SK-N-MC (cell line): ENCODE measurements around the gene COASY.
A peak's percentile ranks its signal among the peaks of the same experiment; 100 is the strongest.

Experiments used
- DNase-seq: peaks from one replicate; pipeline ENCODE4 v3.0.0-alpha.2; 2011; ENCODE audit warnings: low read depth, low spot score
- H3K27ac ChIP-seq: fragments of 200-600 bp; sonication (generic); 2 replicates; pipeline ENCODE4 v1.5.1; 2016; ENCODE audit warnings: mixed run types
- H3K36me3 ChIP-seq: fragments of 200-600 bp; sonication (generic); 2 replicates; pipeline ENCODE4 v1.6.1; 2017; ENCODE audit warnings: antibody characterized with exemption, low read length, mixed read lengths; ENCODE audit not compliant: insufficient read depth
- H3K4me3 ChIP-seq: fragments of 200-600 bp; sonication (generic); 2 replicates; pipeline ENCODE4 v1.5.1; 2016
- H3K9ac ChIP-seq: fragments of 200-600 bp; sonication (generic); 2 replicates; pipeline ENCODE4 v1.8.0; 2017; ENCODE audit warnings: mixed run types, mixed read lengths; ENCODE audit not compliant: insufficient read length
- H3K9me3 ChIP-seq: fragments of 200-600 bp; sonication (generic); 2 replicates; pipeline ENCODE4 v1.6.1; 2017; ENCODE audit warnings: low read depth, mild to moderate bottlenecking, antibody characterized with exemption, low read length, moderate library complexity, mixed read lengths
- EZH2 ChIP-seq: fragments of 200-600 bp; sonication (generic); IDR thresholded peaks from one replicate; pipeline ENCODE4 v1.6.1; 2017; ENCODE audit warnings: antibody characterized with exemption
- FOXP2 ChIP-seq: optimal IDR thresholded peaks from 2 replicates; pipeline ENCODE3; 2011; ENCODE audit warnings: mild to moderate bottlenecking, moderate library complexity; ENCODE audit not compliant: insufficient read depth; ENCODE audit errors: extremely low read length, control extremely low read depth
- POLR2AphosphoS5 ChIP-seq: IDR thresholded peaks from 2 replicates; pipeline ENCODE4 v1.6.1; 2012; ENCODE audit warnings: mild to moderate bottlenecking, low read depth, low read length, borderline replicate concordance

The COASY gene

GRCh38 chr17:42564815-42565522 lies 3.0 kb downstream of the COASY start:
- Histone ChIP-seq H3K9me3 (no peaks in the 10 kb centered on the region), H3K9ac (no peak overlapping the region), H3K4me3 (no peak overlapping the region), H3K36me3 (peaks cover 41% of the 10 kb centered on the region), H3K27ac (no peak overlapping the region)
- DNase-seq: no peak
- TF ChIP-seq FOXP2 (no peak), EZH2 (no peak), POLR2AphosphoS5 (no peak)

DNA sequence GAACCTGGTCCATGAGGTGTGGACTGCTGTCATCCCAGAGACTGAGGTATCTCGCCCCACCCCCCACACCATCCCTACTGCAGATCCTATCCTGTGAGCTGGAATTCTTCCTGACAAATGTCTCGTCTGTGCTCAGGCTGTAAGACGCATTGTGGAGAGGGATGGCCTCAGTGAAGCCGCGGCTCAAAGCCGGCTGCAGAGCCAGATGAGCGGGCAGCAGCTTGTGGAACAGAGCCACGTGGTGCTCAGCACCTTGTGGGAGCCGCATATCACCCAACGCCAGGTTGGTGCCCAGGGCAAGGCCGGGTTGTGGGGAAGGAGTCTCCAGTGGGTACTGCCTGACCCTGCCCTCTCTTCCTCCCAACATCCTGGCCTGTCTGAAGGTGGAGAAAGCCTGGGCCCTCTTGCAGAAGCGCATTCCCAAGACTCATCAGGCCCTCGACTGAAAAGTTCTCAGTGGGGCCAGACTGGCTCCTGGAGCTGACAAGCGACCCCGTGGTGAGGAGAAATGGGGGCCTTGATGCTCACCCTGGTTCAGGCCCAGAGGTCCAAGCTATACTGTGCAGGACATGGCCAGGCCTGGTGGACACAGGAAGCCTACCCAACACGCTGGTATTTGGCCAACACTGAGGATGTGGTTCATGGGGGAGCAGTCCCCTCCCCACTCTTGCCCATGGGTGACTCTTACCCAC lies 3.7 kb downstream of the COASY start:
- TF ChIP-seq EZH2: no peak
- TF ChIP-seq FOXP2: no peak
- TF ChIP-seq POLR2AphosphoS5: no peak
- no peak for DNase-seq
- no peak overlapping the region; the same call in 1 of the 2 replicates for H3K4me3 ChIP-seq
- peak overlapping the region; percentile 88 for H3K27ac ChIP-seq
- H3K9ac ChIP-seq: no peak overlapping the region
- H3K9me3 ChIP-seq: no peaks in the 10 kb centered on the region
- peaks cover 48% of the 10 kb centered on the region for H3K36me3 ChIP-seq

DNA sequence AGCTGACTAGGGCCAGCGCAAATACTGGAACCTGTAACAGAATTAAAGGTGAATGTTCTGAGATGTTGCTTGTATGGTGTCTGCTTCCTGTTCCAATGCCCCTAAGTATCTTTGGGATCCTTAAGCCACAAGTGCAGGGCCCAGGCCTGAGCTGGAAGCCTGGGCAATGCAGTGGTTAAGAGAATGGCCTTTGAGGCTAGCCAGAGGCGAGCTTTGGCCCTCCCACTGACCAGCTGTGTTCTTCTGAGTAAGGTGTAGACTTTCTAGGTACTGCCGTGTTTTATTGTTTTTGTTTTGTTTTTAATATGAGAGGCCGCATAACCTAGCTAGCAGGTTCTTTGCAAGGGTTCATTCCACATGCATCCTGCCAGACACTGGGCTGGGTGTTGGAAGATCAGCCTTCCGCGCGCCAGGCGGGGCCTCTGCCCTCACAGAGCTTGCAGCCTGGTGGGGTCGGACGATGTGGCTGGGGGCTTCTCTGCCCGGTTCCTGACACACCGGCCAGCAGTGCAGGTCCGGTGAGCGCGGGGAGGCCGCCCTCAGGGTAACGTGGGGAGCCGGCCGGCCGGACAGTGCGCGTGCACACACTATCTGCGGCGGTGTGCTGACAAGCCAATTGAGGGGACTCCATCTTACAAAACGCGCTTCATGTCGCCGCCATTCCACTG lies 4.4 kb downstream of the COASY start:
- Histone ChIP-seq H3K36me3 (peaks cover 53% of the 10 kb centered on the region), H3K4me3 (peak overlapping the region; percentile 94), H3K9me3 (no peaks in the 10 kb centered on the region), H3K27ac (peak overlapping the region; percentile 88), H3K9ac (peak overlapping the region; percentile 63)
- DNase-seq: no peak
- TF ChIP-seq POLR2AphosphoS5 (no peak), FOXP2 (no peak), EZH2 (no peak)

GRCh38 chr17:42566883-42567573 lies 5.1 kb downstream of the COASY start, which contains the start of gene MLX:
TSS of gene MLX (plus strand) at chr17:42567100. CDS start at chr17:42567125, 25 bp downstream.
- TF ChIP-seq FOXP2: no peak
- peak; percentile 68; the same call in 1 of the 2 replicates for TF ChIP-seq POLR2AphosphoS5
- Histone ChIP-seq H3K36me3 (peaks cover 60% of the 10 kb centered on the region), H3K9me3 (no peaks in the 10 kb centered on the region), H3K9ac (peak within 1 kb of the TSS; percentile 73), H3K27ac (peak within 1 kb of the TSS; percentile 88), H3K4me3 (peak within 1 kb of the TSS; percentile 94)
- peak; percentile 40 for DNase-seq

GRCh38 chr17:42568341-42569111 lies 6.6 kb downstream of the COASY start:
- DNase-seq: no peak
- no peak for TF ChIP-seq EZH2
- TF ChIP-seq POLR2AphosphoS5: no peak
- TF ChIP-seq FOXP2: no peak
- H3K36me3 ChIP-seq: peaks cover 74% of the 10 kb centered on the region
- no peaks in the 10 kb centered on the region for H3K9me3 ChIP-seq
- H3K27ac ChIP-seq: no peak overlapping the region
- H3K9ac ChIP-seq: no peak overlapping the region
- H3K4me3 ChIP-seq: no peak overlapping the region

DNA sequence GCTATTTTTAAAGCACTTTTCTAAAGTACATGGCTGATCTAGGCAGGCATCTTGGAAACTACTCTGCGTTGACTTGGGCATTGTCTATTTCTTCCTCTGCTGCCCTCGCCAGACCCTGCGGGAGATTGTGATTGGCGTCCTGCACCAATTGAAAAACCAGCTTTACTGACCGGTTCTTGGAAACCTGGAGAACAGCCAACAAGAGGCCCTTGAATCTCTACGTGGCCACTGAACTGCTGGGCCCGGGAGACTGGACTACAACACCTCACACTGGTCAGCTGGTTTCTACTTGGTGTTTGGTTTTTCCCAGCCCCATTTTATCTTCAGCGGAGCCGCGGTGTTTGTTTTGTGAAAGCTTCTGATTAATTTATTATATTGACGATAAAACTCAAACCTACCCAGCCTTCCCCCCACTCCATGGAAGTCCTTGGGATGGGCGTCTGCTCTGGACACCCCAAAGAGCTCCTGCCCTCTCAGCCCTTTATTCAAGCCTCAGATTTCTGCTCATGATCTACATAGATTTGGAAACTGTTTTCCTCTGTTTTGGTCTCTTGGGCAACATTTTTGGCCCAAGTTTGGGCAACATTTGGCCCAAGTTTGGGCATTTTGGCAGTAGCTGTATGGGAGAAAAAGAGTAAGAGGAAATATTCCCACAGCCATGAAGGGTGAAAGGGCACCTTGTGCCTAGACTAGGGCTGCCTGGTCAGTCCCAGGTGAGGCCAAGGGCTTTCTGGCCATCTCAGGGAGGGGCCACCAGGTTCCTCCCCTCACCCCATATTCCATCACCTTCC lies 9.7 kb downstream of the COASY start:
- peaks cover 71% of the 10 kb centered on the region for H3K36me3 ChIP-seq

DNA sequence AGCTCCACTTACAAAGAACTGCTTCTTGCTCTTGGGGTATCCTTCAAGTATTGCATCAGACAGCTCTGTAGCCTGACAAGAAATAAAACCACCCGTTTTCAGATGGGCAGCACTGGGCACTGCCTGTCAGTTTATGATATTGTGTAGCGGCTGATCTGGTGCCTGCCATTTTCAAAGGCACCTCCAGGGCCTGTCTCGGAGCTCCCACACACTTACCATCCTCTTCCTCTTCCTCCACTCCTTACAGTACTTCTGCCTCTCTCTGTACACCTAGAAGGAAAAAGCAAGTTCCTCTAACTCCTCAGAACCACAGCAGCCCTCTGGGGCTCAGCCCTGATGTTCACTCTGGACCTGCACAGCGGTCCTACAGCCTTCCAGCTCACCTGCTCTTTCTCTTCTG lies 11.1 kb downstream of the COASY start:
- TF ChIP-seq FOXP2 (no peak), POLR2AphosphoS5 (no peak), EZH2 (no peak)
- H3K36me3 ChIP-seq: peaks cover 71% of the 10 kb centered on the region
- peak overlapping the region; percentile 47; the same call in 1 of the 2 replicates for H3K27ac ChIP-seq
- no peak for DNase-seq
- no peaks in the 10 kb centered on the region for H3K9me3 ChIP-seq
- H3K9ac ChIP-seq: no peak overlapping the region
- no peak overlapping the region for H3K4me3 ChIP-seq

More for the DNA sequence above, 9.7 kb downstream of the COASY start:
- TF ChIP-seq POLR2AphosphoS5 (no peak), EZH2 (no peak), FOXP2 (no peak)
- H3K9me3 ChIP-seq: no peaks in the 10 kb centered on the region
- H3K4me3 ChIP-seq: no peak overlapping the region
- DNase-seq: no peak
- H3K9ac ChIP-seq: no peak overlapping the region
- H3K27ac ChIP-seq: no peak overlapping the region

- no peak for DNase-seq
- Histone ChIP-seq H3K27ac (no peak overlapping the region), H3K9me3 (no peaks in the 10 kb centered on the region), H3K9ac (no peak overlapping the region), H3K4me3 (no peak overlapping the region), H3K36me3 (peaks cover 60% of the 10 kb centered on the region)
- TF ChIP-seq POLR2AphosphoS5 (no peak), EZH2 (no peak), FOXP2 (no peak)
These were observed 12.5 kb downstream of the COASY start for GRCh38 chr17:42574463-42574862.
